Kidney (tissue), 14 donors: ENCODE measurements around the gene ROR1. TPM values are rescaled to one million over a fixed set of nuclear protein-coding genes. Genes with fewer than 3 reads are reported as not detected.

Experiments used
- DNase-seq, 5 donors: peaks; one replicate each; pipeline ENCODE4 v3.0.0-alpha.2; 2013 to 2020
- FAIRE-seq: peaks from 2 replicates; lab custom pipeline; 2012; peaks lifted over from hg19 to GRCh38; lab: Jason Lieb, UNC
- H3K27ac ChIP-seq, 2 donors: one replicate each; pipeline ENCODE4 v1.7.0; 2013; ENCODE audit warnings: low read depth in 2 of 2, low read length in 2 of 2, inconsistent platforms in 1 of 2
- H3K27me3 ChIP-seq: one replicate; pipeline ENCODE4 v1.7.1; 2013; ENCODE audit warnings: low read length, inconsistent platforms; ENCODE audit not compliant: control insufficient read depth, insufficient read depth
- H3K36me3 ChIP-seq, 3 donors: one replicate each; pipeline versions ENCODE4 v1.7.0 to v1.7.1; 2013; ENCODE audit warnings: low read length in 3 of 3, control low read depth in 1 of 3, inconsistent platforms in 1 of 3; ENCODE audit not compliant: insufficient read depth in 3 of 3, control insufficient read depth in 2 of 3
- H3K4me1 ChIP-seq, 3 donors: one replicate each; pipeline versions ENCODE4 v1.7.0 to v1.7.1; 2013; ENCODE audit warnings: low read length in 3 of 3, inconsistent platforms in 1 of 3, low read depth in 1 of 3; ENCODE audit not compliant: control insufficient read depth in 2 of 3, insufficient read depth in 2 of 3
- H3K4me3 ChIP-seq, 3 donors: one replicate each; pipeline versions ENCODE4 v1.7.0 to v1.8.1; 2013; ENCODE audit warnings: low read length in 3 of 3, control low read depth in 1 of 3, inconsistent platforms in 1 of 3
- H3K9ac ChIP-seq, 3 donors: one replicate each; pipeline versions ENCODE4 v1.7.0 to v1.7.1; 2013; ENCODE audit warnings: low read length in 3 of 3, control low read depth in 1 of 3, inconsistent platforms in 1 of 3
- H3K9me3 ChIP-seq, 3 donors: one replicate each; pipeline versions ENCODE4 v1.7.0 to v1.7.1; 2013; ENCODE audit warnings: low read length in 3 of 3, control low read depth in 1 of 3, inconsistent platforms in 1 of 3; ENCODE audit not compliant: control insufficient read depth in 2 of 3, insufficient read depth in 1 of 3
- intact Hi-C: fragments of 100-400 bp; cut with DNase I; formaldehyde crosslinking; loops from one replicate; pipeline ENCODE4 v1.11.1; 2022
- polyA plus RNA-seq: library from polyadenylated mRNA; stranded (reverse); fragments of 350-450 nt; fragmentation: Illumina TruSeq; extraction: RNeasy Lipid Tissue Mini Kit (QIAGEN cat#74804); gene quantifications from one replicate; pipeline ENCODE4 v1.2.3, GENCODE V29; 2014; ENCODE audit warnings: low read depth, low replicate concordance; ENCODE audit not compliant: insufficient read depth
- total RNA-seq: library from RNA; stranded (reverse); fragmentation: NEBNext Ultra II Directional; extraction: Animal tissue kit (Norgen Biotek cat#: 25700); gene quantifications from one replicate; pipeline ENCODE4 v1.2.1, GENCODE V29; 2021
- TF ChIP-seq, protein P1 (sequence below): IDR thresholded peaks from 3 replicates; pipeline ENCODE4 v1.5.1; 2012; ENCODE audit warnings: mild to moderate bottlenecking, moderate library complexity, borderline replicate concordance; ENCODE audit not compliant: insufficient read depth; ENCODE audit errors: extremely low read depth
- donor health status: control.
- donor health status: control.
- donor health status: control.
- donor health status: control.
- donor health status: control.
- donor health status: DM: yes; HTN: yes; CAD: no.
- donor health status: Normal renal cell carcinoma (clear cell type).

ROR1 gene
- total and polyA plus RNA-seq, 2 donors from 2014 or later = 0.77 to 8.0 TPM

DNA sequence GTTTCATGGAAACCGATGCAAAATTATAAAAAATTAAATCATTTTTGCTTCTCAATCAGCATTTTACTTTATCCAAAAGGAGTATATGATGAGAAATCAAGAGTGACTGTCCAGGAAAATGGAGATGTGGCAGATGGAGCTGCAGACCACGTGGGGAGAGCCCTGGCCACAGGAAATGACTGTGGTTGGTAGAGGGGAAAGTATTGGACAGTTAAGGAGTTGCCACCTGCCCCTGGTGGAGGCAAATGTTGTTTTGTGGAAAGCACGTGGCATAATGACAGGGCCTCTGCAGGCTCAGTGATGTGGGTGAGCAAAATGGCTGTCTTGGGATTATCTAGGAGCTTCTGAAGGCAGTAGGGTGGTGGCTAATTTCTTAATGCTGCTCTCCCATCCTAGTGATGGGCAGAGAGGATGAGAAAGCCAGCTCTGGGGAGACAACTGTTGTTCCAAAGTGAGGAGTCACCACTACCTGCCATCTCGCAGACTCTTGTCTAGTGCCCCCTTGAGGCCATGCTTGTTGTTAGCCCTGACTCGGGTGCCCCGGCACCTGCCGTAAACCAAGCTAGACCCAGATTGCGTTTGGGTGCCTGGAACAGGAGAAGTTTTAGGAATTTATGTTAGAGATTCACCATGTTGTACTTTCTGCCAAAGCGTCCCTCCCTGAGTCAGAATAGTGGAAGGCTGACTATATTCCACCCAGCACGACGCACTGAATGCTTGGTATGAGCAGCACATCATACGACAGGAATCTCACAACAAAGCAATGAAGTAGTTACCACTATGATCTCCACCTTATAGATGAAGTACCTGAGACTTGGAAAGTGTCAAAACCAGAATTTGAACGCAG lies 144.0 kb downstream of the ROR1 start:
- intact Hi-C loops = no loop called here
- DNase-seq (no peak), FAIRE-seq (no peak)
- Histone ChIP-seq H3K9ac (no peak overlapping the region), H3K9me3 (no peaks in the 10 kb centered on the region), H3K4me3 (no peak overlapping the region), H3K27me3 (no peaks in the 10 kb centered on the region), H3K27ac (no peak overlapping the region), H3K36me3 (no peaks in the 10 kb centered on the region), H3K4me1 (no peaks in the 10 kb centered on the region)
- TF ChIP-seq, protein P1, sequence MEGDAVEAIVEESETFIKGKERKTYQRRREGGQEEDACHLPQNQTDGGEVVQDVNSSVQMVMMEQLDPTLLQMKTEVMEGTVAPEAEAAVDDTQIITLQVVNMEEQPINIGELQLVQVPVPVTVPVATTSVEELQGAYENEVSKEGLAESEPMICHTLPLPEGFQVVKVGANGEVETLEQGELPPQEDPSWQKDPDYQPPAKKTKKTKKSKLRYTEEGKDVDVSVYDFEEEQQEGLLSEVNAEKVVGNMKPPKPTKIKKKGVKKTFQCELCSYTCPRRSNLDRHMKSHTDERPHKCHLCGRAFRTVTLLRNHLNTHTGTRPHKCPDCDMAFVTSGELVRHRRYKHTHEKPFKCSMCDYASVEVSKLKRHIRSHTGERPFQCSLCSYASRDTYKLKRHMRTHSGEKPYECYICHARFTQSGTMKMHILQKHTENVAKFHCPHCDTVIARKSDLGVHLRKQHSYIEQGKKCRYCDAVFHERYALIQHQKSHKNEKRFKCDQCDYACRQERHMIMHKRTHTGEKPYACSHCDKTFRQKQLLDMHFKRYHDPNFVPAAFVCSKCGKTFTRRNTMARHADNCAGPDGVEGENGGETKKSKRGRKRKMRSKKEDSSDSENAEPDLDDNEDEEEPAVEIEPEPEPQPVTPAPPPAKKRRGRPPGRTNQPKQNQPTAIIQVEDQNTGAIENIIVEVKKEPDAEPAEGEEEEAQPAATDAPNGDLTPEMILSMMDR = peak; percentile 4

DNA sequence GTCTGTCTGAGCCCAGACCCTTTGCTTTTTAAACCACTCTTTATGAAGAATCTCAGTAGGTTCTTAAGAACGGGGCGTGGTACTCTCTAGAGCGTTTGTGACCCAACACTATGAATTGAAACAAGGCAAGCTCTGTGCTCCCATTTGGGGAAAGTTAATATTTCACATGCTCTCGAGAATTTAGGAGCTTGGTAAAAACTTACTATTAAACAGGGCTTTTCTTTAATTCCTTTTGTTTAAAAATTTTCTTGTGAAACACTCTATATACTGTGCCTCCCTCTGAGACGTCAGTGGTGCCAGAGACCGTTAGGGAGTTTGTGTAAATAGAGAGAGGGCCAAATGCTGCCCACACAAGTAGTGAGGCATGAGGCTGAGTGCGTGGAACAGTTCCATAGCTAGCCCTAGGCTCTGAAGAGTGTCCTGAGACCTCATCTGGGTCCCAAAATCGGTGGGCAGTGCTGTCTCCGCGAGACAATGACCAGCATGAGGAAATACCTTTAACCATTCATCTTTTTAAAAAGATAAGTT lies 144.7 kb downstream of the ROR1 start:
- TF ChIP-seq, protein P1 = no peak
- intact Hi-C loops = no loop called here
- H3K4me1 ChIP-seq = no peaks in the 10 kb centered on the region
- no peak overlapping the region for H3K9ac ChIP-seq
- no peak for DNase-seq
- H3K27me3 ChIP-seq = no peaks in the 10 kb centered on the region
- no peak overlapping the region for H3K4me3 ChIP-seq
- no peak overlapping the region for H3K27ac ChIP-seq
- no peaks in the 10 kb centered on the region for H3K9me3 ChIP-seq
- no peaks in the 10 kb centered on the region for H3K36me3 ChIP-seq
- FAIRE-seq = no peak

DNA sequence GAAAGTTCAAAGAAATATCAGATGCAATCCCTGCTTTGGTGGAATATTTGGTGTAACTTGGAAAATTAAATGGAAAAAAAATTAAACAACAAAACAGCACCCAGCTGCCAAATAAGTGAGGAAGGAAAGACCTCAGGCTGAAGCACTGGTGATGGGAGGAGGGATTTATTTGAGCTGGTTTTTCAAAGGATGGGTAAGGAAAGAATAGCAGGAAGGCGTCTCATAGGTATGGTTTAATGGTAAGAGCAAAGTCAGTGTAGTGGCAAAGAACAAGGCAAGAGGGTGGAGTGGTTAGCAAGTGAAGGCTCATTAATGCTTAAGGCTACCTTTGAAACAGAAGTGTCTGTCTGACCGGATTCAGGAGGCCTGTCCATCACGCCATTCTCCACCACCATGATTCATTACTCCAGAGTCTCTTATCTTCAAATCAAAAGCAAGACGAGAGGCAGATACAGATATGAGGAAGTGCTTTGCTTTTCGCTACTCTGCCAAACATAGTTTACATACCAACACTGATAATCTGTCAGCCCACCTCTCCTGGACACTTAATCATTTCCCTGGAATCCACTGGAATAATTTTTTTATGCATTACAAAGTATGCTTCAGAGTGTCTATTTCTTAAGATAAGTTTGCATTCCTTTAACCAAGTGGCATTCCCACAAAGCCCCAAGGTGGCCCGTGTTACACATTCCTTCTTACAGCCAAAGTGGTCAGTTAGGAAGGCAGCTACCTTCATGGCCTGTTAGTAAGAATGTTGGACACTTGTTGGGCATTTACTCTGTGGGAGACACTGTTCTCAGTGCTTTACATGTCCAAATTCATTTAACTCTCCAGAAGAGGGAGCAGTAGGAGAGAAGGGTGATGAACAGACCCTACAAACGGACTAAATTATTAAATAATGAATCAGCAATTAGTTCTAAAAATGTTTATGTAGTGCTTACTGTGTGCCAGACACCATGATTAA lies 146.6 kb downstream of the ROR1 start:
- TF ChIP-seq, protein P1 = no peak
- Histone ChIP-seq H3K27ac (no peak overlapping the region), H3K4me3 (no peak overlapping the region), H3K36me3 (no peaks in the 10 kb centered on the region), H3K4me1 (no peaks in the 10 kb centered on the region), H3K27me3 (no peaks in the 10 kb centered on the region), H3K9me3 (no peaks in the 10 kb centered on the region), H3K9ac (no peak overlapping the region)
- intact Hi-C loops = no loop called here
- DNase-seq (no peak), FAIRE-seq (no peak)
